ENCODE results near the gene DNTT.

DNTT gene

GRCh38 chr10:96288151-96288621 is 16.0 kb upstream of the DNTT start:
- no peak for ATAC-seq (ENCODE audit: low read depth)
- no peak for TF ChIP-seq CTCF (IDR thresholded peaks at IDR 0.05; ENCODE audit: poor library complexity, severe bottlenecking)
- no peaks in the 10 kb centered on the region for H3K9me3 ChIP-seq (ENCODE audit: severe bottlenecking)
- H3K4me1 ChIP-seq (ENCODE audit: insufficient read depth, poor library complexity, severe bottlenecking) = peaks cover 9% of the 10 kb centered on the region
- H3K4me3 ChIP-seq (ENCODE audit: severe bottlenecking) = no peak overlapping the region
- no peaks in the 10 kb centered on the region for H3K36me3 ChIP-seq (ENCODE audit: low read depth)
- no peak overlapping the region for H3K27ac ChIP-seq (ENCODE audit: poor library complexity, severe bottlenecking)
- no peaks in the 10 kb centered on the region for H3K27me3 ChIP-seq (ENCODE audit: insufficient read depth, poor library complexity, severe bottlenecking)
- DNase-seq (ENCODE audit: low spot score) = no peak

- Histone ChIP-seq H3K27ac (ENCODE audit: poor library complexity, severe bottlenecking) (no peak overlapping the region), H3K4me1 (ENCODE audit: insufficient read depth, poor library complexity, severe bottlenecking) (peaks cover 9% of the 10 kb centered on the region)
- TF ChIP-seq CTCF (IDR thresholded peaks at IDR 0.05; ENCODE audit: poor library complexity, severe bottlenecking) = no peak
Measured at GRCh38 chr10:96289218-96289910, 14.9 kb upstream of the DNTT start.

GRCh38 chr10:96290368-96291133 is 13.7 kb upstream of the DNTT start:
- Histone ChIP-seq H3K36me3 (ENCODE audit: low read depth) (no peaks in the 10 kb centered on the region), H3K4me1 (ENCODE audit: insufficient read depth, poor library complexity, severe bottlenecking) (peaks cover 9% of the 10 kb centered on the region), H3K4me3 (ENCODE audit: severe bottlenecking) (no peak overlapping the region), H3K27ac (ENCODE audit: poor library complexity, severe bottlenecking) (no peak overlapping the region), H3K9me3 (ENCODE audit: severe bottlenecking) (no peaks in the 10 kb centered on the region), H3K27me3 (ENCODE audit: insufficient read depth, poor library complexity, severe bottlenecking) (peaks cover 2% of the 10 kb centered on the region)
- no peak for DNase-seq (ENCODE audit: low spot score)
- ATAC-seq (ENCODE audit: low read depth) = no peak
- no peak for TF ChIP-seq CTCF (IDR thresholded peaks at IDR 0.05; ENCODE audit: poor library complexity, severe bottlenecking)

More at GRCh38 chr10:96289218-96289910, 14.9 kb upstream of the DNTT start:
- no peaks in the 10 kb centered on the region for H3K9me3 ChIP-seq (ENCODE audit: severe bottlenecking)
- no peaks in the 10 kb centered on the region for H3K36me3 ChIP-seq (ENCODE audit: low read depth)
- DNase-seq (ENCODE audit: low spot score) (no peak), ATAC-seq (ENCODE audit: low read depth) (no peak)
- H3K27me3 ChIP-seq (ENCODE audit: insufficient read depth, poor library complexity, severe bottlenecking) = no peaks in the 10 kb centered on the region
- no peak overlapping the region for H3K4me3 ChIP-seq (ENCODE audit: severe bottlenecking)

GRCh38 chr10:96292971-96293920 is 11.0 kb upstream of the DNTT start:
- ATAC-seq (ENCODE audit: low read depth) (peak; percentile 94), DNase-seq (ENCODE audit: low spot score) (no peak)
- Histone ChIP-seq H3K4me1 (ENCODE audit: insufficient read depth, poor library complexity, severe bottlenecking) (peaks cover under 1% of the 10 kb centered on the region), H3K9me3 (ENCODE audit: severe bottlenecking) (no peaks in the 10 kb centered on the region), H3K27me3 (ENCODE audit: insufficient read depth, poor library complexity, severe bottlenecking) (peaks cover 2% of the 10 kb centered on the region), H3K36me3 (ENCODE audit: low read depth) (no peaks in the 10 kb centered on the region), H3K27ac (ENCODE audit: poor library complexity, severe bottlenecking) (no peak overlapping the region), H3K4me3 (ENCODE audit: severe bottlenecking) (no peak overlapping the region)
- TF ChIP-seq CTCF (IDR thresholded peaks at IDR 0.05; ENCODE audit: poor library complexity, severe bottlenecking) = peak; percentile 62
